Measurements from ENCODE around the gene CLDN18.

Gene CLDN18

DNA sequence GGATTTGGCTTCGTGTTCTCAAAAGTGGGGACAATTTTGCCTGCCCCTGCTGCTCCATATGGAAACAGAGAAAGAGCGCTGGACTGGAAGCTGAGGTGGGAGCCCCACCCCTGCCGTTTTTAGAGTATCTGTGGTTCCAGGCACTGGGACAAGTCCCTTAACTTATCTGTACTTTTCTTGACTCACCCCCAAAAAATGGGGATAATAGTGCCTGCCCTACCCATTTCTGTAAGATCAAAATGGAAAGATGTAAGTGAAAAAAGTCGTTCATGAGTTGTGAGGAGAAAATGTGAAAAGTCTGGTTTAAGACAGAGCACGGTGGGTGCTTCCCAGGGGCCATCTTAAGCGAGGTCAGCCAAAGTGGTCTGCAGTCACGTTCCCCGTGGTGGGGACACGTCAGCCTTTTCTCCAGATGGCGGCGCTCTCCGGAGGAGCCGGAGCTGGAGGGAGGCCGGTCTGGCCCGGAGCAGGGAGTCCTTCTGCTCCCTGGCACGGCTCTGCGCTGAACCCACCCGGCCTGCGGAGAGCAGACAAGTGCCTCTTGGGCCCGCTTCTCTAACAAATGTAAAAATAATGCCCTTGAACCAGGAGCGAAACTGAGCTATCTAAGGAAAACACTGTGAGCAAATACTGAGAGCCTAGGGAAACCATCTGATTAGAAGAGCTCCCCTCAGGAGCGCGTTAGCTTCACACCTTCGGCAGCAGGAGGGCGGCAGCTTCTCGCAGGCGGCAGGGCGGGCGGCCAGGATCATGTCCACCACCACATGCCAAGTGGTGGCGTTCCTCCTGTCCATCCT is at the start of gene CLDN18:
Gene CLDN18, plus strand, starts transcription at position 690 of the 797 bp plus-strand sequence. Its CDS starts 61 bp downstream, at position 751.
- DNase-seq (ENCODE audit: low read depth, low spot score): no peak

- DNase-seq (ENCODE audit: low read depth, low spot score): no peak
Measured at GRCh38 chr3:137962251-137962650, 47.7 kb upstream of the CLDN18 start.

DNA sequence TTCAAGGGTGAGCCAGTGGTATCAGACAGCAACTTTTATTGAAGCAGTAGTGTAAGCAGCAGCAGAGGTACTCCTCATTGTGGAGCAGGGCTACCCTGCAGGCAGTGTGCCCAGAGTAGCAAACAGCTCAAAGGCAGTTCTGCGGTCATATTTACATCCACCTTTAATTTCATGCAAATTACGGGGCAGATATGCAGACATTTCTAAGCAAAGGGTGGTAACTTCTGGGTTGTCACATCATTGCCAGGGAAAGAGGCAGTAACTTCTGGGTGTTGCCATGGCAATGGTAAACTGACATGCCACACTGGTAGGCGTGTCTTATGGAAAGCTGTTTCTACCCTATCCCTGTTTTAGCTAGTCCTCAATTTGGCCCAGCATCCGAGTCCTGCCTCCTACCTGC is 46.5 kb upstream of the CLDN18 start:
- no peak for DNase-seq (ENCODE audit: low read depth, low spot score)

- DNase-seq (ENCODE audit: low read depth, low spot score): peak; percentile 5
Measured at GRCh38 chr3:137970914-137971831, 38.8 kb upstream of the CLDN18 start.

- no peak for DNase-seq (ENCODE audit: low read depth, low spot score)
Measured at GRCh38 chr3:137972396-137972795, 37.6 kb upstream of the CLDN18 start.

DNA sequence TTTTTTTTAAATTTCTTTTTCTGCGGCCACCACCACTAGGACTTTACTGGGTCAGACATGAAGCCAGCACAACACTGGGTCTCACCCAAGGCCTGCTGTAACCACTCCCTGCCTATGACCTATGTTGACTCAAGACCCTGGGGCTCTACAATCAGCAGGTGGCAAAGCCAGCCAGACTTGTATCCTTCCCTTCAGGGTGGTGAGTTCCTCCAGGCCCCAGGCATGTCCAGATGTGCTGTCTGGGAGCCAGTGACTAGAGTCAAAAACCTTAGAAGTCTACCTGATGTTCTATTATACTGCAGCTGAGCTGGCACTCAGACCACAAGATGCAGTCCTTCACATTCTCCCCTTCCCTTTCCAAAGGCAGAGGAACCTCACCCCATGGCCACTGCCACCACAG is 31.6 kb upstream of the CLDN18 start:
- no peak for DNase-seq (ENCODE audit: low read depth, low spot score)

DNA sequence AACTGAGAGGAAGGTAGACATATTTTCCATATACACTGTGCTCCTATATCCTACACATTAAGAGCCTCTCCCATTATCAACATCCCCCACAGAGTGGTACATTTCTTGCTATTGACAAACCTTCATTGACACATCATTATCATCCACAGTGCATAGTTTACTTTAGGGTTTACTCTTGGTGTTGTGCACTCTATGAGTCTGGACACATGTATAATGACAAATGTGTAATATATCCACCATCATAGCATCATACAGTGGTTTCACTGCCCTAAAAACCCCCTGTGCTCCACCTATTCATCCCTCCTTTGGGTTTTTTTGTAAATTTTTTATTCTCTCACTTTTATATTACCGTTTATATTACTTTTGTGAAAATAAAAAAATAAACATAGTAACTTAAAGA is 22.2 kb upstream of the CLDN18 start:
- no peak for DNase-seq (ENCODE audit: low read depth, low spot score)

GRCh38 chr3:137988152-137988551 is 21.8 kb upstream of the CLDN18 start:
- DNase-seq (ENCODE audit: low read depth, low spot score): no peak

- DNase-seq (ENCODE audit: low read depth, low spot score): no peak
Measured at GRCh38 chr3:137988982-137989381, 21.0 kb upstream of the CLDN18 start.

- DNase-seq (ENCODE audit: low read depth, low spot score): no peak
Measured at GRCh38 chr3:137990427-137990826, 19.5 kb upstream of the CLDN18 start.

DNA sequence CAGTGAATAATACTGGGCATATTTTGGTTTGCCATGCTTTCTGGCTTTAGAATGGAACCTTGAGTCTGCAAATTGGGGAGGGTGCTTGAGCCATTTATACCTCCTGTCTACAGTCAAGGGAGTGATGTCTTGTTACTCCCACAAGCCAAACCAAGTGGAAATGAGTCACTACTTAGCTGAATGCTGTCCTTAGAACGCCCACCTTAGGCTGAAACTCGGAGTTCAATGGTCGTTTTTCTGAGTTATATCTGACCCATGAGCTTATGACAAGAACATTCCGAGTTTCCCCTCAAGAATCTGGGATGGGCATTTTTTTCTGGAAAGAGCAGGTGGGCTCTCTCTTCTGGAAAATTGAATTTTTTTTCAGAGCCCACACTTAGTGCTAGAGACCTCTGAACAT is 17.4 kb upstream of the CLDN18 start:
- no peak for DNase-seq (ENCODE audit: low read depth, low spot score)

GRCh38 chr3:137998121-137999042 is 11.6 kb upstream of the CLDN18 start:
- no peak for DNase-seq (ENCODE audit: low read depth, low spot score)

DNA sequence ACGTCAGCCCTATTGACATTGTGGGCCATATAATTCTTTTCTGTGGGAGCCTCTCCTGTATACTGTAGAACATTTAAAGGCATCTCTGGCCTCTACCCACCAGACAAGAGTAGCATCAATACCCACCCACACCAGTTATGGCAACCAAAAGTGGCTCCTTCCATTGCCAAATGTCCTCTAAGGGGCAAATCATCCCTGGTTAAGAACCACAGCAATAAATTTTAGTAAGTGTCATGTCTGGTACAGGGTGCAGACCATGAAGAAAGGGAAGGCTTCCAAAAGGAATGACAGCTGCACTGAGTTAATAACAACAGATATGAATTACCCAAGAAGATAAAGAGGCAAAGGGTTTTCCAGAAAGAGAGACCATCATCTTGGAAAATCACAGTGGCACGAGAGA is 6.9 kb upstream of the CLDN18 start:
- DNase-seq (ENCODE audit: low read depth, low spot score): no peak

DNA sequence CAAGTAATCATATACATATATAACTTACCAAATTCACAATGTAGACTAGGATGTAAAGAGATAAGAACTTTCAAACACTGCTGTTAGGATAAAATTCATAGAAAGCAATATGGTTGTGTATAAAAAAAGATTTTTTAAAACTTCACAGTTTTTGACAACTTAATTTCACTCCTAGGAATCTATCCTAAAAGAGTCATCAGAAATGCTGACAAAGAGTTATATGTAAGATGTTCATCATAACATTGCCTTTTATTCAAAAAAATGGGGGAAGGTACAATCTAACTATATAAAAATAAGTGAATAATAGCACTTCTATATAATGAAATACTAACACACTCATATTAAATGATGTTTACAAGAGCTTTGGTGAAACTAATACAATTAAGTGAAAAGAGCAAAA is 4.3 kb upstream of the CLDN18 start:
- DNase-seq (ENCODE audit: low read depth, low spot score): no peak

- no peak for DNase-seq (ENCODE audit: low read depth, low spot score)
Measured at GRCh38 chr3:138007898-138008297, 2.1 kb upstream of the CLDN18 start.

DNA sequence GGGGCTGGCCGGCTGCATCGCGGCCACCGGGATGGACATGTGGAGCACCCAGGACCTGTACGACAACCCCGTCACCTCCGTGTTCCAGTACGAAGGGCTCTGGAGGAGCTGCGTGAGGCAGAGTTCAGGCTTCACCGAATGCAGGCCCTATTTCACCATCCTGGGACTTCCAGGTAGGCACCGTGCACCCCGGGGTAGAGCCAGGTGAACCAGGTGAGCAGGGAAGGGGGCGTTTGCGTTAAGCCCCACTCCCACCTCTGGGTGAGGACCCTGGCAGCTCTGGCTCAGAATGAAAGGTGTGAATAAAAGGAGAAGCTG is 267 bp downstream of the CLDN18 start:
- no peak for DNase-seq (ENCODE audit: low read depth, low spot score)

GRCh38 chr3:138011722-138012121 is 1.8 kb downstream of the CLDN18 start:
- no peak for DNase-seq (ENCODE audit: low read depth, low spot score)

GRCh38 chr3:138012526-138012925 is 2.6 kb downstream of the CLDN18 start:
- no peak for DNase-seq (ENCODE audit: low read depth, low spot score)

DNA sequence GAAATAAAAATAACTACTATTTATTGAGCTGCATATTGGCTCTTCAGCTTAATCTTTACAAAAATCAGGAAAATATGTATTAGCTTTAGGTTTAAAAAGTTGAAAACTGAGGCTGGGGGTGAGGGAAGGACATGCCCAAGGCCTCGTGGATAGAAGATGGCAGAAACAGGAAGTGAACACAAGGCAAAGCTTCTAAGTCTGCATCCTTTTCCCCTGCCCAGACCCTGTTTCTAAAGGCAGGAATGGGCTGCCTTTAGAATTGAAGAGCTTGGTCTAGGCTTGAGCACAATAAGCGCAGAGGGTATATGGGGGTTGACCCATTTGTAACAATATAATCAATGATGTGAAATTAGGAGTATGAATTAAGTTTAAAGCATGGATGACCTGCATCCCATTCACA is 6.1 kb downstream of the CLDN18 start:
- DNase-seq (ENCODE audit: low read depth, low spot score): no peak

DNA sequence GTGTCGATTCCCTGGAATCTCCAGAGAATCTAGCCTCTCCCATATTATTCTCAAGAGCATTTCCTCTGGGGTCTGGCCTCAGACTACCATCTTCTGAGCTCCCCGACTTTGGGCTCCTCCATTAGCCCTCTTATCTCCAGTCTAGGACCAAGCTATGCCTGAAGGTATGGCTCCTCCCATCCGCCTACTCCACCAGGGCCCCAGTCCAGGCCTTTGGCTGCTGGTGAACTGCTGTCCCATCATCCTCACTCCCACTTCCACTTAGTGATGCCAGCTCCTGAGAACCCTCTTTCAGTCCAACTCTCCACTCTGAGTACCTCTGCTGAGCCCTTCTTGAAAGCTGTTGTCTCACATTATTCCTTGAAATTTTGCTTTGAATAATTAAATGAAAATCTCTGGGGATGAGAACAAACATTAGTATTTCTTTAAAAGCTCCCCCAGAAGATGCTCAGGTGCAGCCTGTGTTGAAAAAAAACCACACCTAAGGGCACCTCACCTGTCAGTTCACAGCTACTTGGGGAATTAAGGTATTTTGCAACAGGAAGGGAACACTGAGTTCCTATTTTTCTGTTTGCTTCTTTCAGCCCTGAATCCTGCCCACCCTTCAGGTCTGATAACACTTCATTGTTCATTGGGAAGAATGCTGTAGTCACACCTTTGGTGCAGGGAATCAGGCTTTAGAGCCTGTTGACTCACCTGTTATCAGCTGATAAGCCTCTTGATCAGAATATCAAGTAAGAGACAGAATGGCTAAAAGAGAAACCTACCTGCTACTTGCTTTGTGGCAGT is 9.5 kb downstream of the CLDN18 start:
- no peak for DNase-seq (ENCODE audit: low read depth, low spot score)

GRCh38 chr3:138023754-138024153 is 13.8 kb downstream of the CLDN18 start:
- no peak for DNase-seq (ENCODE audit: low read depth, low spot score)
